ENCODE data around the gene ZNF672. TPM values are rescaled to one million over a fixed set of nuclear protein-coding genes. Genes with fewer than 3 reads are reported as not detected.

Gene ZNF672
- total and polyA plus RNA-seq, 2 of the 13 experiments (the other 11 are each of a cell fraction or from before 2014, with no cell fraction given) = 17.2 to 22.9 TPM

GRCh38 chr1:248862998-248863881 is 25.2 kb downstream of the ZNF672 start (continued):
- TF ChIP-seq TBL1XR1 (IDR thresholded peaks at IDR 0.05; ENCODE audit: borderline replicate concordance, low read length, partially characterized antibody) (no peak), ARNT (IDR thresholded peaks at IDR 0.05) (no peak), ARNT2 (CRISPR knock-in tag; IDR thresholded peaks at IDR 0.05; ENCODE audit: low read depth) (peak; percentile 75), RXRA (CRISPR knock-in tag; IDR thresholded peaks at IDR 0.05) (peak; percentile 61; the same call in 1 of the 2 replicates), NFKBIZ (CRISPR knock-in tag; IDR thresholded peaks at IDR 0.05) (no peak), LCORL (IDR thresholded peaks at IDR 0.05) (no peak), LCORL (CRISPR knock-in tag; IDR thresholded peaks at IDR 0.05) (peak; percentile 83), TRAFD1 (CRISPR knock-in tag; IDR thresholded peaks at IDR 0.05; ENCODE audit: borderline replicate concordance) (0 out of 2 replicates have a peak, but pooled peaks have one; percentile 69), ZNF761 (CRISPR knock-in tag; conservative IDR thresholded peaks at IDR 0.05) (no peak; the same call in 1 of the 2 replicates), ZMYM3 (CRISPR knock-in tag; IDR thresholded peaks at IDR 0.05) (peak; percentile 70; the same call in 1 of the 2 replicates), ZNF253 (CRISPR knock-in tag; IDR thresholded peaks at IDR 0.05; ENCODE audit: borderline replicate concordance) (peak; percentile 61; the same call in 1 of the 2 replicates), RAD21 (CRISPR knock-in tag; IDR thresholded peaks at IDR 0.05) (peak; percentile 35), ZNF33B (CRISPR knock-in tag; IDR thresholded peaks at IDR 0.05) (0 out of 2 replicates have a peak, but pooled peaks have one; percentile 18), ZNF607 (CRISPR knock-in tag; IDR thresholded peaks at IDR 0.05; ENCODE audit: borderline replicate concordance) (peak; percentile 59; the same call in 1 of the 2 replicates), SMARCC2 (IDR thresholded peaks at IDR 0.05) (no peak), ZNF138 (CRISPR knock-in tag; IDR thresholded peaks at IDR 0.05; ENCODE audit: low read depth) (0 out of 2 replicates have a peak, but pooled peaks have one; percentile 22), KDM6A (CRISPR knock-in tag; IDR thresholded peaks at IDR 0.05; ENCODE audit: low read depth) (0 out of 2 replicates have a peak, but pooled peaks have one; percentile 47), PRMT3 (CRISPR knock-in tag; IDR thresholded peaks at IDR 0.05; ENCODE audit: borderline replicate concordance, low read depth) (no peak)
- TF ChIP-seq, protein P1, sequence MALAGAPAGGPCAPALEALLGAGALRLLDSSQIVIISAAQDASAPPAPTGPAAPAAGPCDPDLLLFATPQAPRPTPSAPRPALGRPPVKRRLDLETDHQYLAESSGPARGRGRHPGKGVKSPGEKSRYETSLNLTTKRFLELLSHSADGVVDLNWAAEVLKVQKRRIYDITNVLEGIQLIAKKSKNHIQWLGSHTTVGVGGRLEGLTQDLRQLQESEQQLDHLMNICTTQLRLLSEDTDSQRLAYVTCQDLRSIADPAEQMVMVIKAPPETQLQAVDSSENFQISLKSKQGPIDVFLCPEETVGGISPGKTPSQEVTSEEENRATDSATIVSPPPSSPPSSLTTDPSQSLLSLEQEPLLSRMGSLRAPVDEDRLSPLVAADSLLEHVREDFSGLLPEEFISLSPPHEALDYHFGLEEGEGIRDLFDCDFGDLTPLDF (CRISPR knock-in tag; IDR thresholded peaks at IDR 0.05) = peak; percentile 58; the same call in 1 of the 2 replicates
- TF ChIP-seq, protein P2, sequence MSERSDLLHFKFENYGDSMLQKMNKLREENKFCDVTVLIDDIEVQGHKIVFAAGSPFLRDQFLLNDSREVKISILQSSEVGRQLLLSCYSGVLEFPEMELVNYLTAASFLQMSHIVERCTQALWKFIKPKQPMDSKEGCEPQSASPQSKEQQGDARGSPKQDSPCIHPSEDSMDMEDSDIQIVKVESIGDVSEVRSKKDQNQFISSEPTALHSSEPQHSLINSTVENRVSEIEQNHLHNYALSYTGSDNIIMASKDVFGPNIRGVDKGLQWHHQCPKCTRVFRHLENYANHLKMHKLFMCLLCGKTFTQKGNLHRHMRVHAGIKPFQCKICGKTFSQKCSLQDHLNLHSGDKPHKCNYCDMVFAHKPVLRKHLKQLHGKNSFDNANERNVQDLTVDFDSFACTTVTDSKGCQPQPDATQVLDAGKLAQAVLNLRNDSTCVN (CRISPR knock-in tag; IDR thresholded peaks at IDR 0.05; ENCODE audit: borderline replicate concordance) = no peak
- TF ChIP-seq, protein P3, sequence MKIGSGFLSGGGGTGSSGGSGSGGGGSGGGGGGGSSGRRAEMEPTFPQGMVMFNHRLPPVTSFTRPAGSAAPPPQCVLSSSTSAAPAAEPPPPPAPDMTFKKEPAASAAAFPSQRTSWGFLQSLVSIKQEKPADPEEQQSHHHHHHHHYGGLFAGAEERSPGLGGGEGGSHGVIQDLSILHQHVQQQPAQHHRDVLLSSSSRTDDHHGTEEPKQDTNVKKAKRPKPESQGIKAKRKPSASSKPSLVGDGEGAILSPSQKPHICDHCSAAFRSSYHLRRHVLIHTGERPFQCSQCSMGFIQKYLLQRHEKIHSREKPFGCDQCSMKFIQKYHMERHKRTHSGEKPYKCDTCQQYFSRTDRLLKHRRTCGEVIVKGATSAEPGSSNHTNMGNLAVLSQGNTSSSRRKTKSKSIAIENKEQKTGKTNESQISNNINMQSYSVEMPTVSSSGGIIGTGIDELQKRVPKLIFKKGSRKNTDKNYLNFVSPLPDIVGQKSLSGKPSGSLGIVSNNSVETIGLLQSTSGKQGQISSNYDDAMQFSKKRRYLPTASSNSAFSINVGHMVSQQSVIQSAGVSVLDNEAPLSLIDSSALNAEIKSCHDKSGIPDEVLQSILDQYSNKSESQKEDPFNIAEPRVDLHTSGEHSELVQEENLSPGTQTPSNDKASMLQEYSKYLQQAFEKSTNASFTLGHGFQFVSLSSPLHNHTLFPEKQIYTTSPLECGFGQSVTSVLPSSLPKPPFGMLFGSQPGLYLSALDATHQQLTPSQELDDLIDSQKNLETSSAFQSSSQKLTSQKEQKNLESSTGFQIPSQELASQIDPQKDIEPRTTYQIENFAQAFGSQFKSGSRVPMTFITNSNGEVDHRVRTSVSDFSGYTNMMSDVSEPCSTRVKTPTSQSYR (CRISPR knock-in tag; IDR thresholded peaks at IDR 0.05; ENCODE audit: borderline replicate concordance) = peak; percentile 8; the same call in 1 of the 2 replicates

All from HepG2 (cell line).